ENCODE measurements around the gene PSAP. TPM values are rescaled to one million over a fixed set of nuclear protein-coding genes. Genes with fewer than 3 reads are reported as not detected.

PSAP gene
- polyA plus RNA-seq, 1 donor: 520 TPM

DNA sequence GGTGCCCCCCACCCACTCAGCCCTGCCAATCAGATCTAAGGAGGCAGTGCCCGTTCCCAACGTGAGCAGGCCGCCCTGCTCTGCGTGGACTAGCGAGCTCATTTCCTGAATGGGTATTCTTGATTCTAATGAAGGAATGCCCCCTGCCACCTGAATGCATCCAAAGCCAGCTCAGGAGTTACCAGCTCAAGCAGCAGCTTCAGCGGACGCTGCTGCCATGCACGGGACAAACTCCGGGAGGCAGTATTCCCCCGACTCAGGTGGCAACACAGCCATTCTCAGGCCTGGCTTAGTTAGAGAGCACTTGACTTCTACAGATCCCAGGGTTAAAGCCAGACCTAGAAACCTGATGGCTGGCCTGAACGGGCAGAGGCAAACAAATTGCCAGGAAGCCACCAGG is 25.8 kb downstream of the PSAP start:
- no peak for DNase-seq

DNA sequence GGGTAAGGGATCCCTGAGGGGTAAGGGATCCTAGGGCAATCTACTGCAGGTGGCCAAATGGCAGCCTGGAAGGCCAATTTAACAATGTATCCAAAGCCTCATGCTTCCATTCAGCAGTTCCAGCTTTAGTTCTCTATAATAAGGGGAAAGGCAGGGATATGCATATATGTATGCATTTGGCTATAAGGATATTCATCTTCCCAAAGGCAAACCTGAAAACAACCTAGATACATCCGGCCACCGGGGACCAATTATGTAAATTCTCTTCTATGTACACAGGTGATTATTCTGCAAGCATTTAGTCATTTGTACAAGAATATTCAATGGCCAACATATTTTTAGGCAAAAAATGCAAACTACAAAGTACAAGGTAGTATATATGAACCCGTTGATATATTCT is 26.7 kb downstream of the PSAP start:
- no peak for DNase-seq

DNA sequence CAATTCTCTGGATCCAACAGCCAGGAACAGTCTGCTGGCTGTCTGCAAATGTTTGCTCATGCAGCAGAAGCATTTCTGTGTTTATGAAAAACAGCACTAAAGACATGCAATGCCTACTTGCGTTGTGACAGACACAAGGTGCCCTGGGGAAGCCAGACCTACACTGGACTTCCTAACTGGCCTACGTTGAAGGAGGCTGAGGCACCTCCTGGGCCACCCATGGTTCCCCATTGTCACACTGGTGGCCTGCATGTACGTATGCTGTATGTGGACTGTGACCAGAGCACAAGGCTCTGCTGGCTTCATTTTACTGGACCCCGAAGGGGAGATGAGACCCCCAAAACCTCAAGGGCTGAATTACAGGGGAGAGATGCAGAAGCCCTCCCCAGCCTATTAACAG is 27.7 kb downstream of the PSAP start:
- no peak for DNase-seq

DNA sequence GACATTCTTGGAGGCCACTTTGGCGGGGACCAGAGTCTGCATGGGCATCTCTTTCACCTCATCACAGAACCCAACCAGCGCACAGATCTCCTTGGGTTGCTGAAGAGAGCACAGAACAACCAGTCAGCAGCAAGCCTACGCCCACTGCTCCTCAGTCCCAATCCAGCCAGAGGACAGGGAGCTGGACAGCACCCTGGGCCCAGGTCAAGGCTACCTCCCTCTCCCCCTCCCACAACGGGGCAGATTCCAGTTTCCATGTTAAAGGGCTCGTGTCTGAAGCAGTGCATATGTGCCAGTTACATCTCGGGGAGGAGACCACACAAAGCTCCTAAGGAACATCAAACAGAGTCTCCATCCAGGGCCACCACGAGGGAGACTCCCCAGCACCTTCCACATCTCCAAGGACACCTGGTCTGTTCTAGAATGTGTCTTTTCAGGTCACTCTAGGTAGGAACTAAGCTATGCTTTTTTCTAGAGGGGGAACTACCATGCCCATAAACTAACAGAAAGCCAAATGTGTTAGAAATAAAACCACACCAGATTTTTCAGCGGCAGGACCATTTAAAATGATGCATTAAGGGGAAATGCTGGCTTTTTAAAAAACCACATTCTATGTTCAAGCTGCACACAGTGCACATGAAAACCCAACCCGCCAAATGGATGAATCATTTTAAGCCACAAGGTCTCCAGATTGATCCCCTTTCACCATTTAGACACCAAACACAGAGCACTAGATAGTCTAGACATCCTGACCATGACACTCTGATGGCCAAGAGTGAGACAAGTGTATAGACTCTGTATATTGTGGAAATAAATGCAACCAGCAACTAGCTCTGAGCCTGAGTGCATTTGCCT is 28.9 kb downstream of the PSAP start:
- DNase-seq: no peak

DNA sequence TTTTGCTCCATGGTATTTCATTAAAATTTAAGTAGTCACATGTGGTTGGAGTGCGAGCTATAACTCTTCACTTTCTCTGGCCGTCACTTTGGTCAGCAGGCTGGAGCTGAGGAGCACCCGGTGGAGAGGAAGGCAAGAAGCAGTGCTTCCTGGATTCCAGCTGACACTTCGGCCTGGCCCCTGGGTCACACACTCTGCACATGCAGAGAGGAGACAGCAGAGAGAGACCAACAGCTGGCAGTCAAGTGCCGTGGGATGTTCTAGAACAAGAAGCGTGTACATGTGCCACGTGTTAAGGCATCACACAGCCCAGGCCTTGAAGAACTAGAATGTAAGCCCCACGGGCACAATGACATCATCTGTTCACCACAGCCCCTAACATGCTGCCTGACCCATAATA is 30.1 kb downstream of the PSAP start:
- no peak for DNase-seq

DNA sequence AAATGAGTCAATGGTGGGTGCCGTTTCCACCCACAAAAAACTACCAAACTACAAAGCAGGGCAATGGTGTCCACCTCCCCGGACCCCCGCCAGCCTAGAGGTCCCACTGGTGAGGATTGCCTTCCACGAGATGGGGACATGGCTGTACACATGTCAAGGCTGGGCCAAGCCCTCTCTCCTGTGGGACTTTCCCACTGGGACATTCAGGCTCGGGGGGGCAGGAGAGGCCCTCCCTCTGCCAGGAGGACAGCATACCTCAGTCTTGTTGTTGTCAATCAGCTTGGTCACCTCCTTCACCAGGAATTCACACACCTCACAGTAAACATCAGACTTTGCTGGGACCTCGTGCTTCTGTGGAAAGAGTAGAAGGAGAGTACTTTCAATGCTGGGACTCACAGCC is 31.1 kb downstream of the PSAP start:
- no peak for DNase-seq

DNA sequence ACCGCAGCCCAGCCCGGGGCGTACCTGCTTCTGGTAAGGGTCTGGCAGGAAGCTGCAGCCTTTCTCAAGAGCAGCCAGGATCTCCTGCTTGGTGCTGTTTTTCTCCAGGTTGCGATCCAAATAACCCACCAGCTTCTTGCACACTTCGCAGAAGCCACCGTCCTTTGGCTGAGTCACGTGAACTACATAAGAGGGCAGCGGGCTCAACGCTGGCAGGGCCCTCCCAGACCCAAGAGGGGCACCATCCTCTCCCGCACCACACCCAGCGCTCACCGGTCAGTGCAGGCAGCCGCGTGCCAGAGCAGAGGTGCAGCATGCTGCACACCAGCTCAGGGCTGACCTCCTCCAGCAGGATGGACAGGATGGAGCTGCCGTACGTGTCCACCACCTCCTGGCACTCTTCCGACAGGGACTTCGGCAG is 31.6 kb downstream of the PSAP start:
- DNase-seq: no peak

DNA sequence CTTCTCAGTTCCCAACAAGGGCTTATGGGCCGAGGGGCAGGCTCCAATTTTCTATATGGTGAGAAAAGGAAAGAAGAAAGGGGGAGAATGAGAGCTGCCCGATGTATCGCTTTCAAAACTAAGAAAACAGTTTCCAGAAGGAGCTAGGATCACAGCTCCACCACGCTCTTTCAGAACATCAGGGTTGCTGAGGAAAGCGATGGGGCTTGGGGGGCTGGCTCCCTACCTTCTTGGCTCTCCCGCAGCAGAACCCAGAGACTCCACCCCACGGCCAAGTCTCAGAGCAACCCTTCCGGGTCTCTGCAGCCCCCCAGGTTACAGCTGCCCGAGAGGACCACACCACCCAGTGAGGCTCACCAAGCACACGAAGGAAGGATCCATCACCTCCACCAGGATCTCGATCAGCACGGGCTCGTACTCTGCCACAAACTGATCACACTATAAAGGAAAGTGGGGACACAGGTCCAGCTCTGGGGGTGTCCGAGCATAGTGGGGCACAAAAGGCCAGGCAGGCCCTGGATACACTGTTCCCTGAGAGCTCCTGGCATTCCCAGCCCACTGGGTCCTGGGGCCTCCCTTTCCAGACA is 32.3 kb downstream of the PSAP start:
- no peak for DNase-seq

DNA sequence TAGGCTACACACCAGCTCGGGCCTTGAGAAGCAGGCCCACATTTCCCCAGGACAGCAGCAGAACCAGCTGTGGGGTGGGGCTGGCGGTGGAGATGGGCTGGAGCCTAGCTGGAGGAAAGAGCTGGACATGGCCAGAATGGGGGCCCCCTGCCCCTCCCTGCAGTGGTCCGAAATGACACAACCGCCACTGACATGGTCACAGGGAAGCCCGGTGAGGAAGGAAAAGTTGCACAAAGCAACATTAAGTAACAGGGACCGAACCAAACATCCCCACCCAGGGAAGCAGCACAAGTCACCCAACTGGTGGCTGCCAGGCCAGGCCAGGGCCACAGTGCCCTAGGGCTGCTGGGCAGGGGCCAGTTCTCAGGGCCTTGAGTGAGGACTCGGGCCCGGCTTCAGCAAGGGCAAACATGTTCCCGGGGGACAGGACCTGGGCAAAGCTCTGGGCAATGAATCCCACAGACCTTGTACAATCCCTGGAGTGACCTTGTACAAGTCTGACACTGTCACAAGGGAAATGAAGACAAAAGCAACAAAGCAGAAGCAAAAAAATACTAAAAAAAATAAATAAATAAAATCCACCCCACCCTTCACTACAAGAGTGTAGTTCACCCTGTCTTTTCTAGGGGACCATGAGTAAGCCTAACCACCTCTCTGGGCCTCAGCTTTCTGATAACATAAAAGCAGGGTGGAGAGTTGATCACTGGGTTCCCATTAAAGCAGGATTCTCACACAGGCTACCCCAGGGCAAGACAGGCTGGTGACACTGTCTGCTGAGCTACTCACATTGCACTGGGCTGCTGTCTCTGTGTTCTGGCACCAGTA is 33.0 kb downstream of the PSAP start:
- DNase-seq: no peak

DNA sequence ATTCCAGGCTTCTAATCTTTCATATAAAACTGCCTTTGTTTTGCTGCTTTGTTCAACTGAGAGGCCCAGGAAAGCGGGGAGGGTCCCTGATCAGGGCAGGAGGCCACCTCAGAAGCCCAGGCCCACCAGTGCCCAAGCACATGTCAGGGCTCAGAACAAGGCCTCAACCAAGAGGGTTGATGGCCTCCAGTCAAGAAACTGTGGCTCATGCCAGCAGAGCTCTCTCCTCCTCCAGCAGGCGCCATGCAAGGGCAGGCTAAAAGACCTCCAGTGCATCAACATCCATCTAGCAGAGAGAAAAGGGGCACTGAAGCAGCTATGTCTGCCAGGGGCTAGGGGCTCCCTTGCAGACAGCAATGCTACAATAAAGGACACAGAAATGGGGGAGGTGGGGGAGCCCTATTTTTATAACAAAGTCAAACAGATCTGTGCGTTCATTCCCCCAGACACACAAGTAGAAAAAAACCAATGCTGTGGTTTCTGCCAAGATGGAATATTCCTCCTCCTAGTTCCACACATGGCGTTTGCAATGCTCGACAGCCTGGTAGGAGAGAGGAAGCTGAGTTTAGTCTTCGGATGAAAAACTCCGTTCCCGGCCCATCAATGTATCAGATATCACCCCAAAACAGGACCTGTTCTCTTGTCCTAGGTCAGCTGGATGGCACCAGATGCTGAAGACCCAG is 34.0 kb downstream of the PSAP start:
- DNase-seq: no peak

DNA sequence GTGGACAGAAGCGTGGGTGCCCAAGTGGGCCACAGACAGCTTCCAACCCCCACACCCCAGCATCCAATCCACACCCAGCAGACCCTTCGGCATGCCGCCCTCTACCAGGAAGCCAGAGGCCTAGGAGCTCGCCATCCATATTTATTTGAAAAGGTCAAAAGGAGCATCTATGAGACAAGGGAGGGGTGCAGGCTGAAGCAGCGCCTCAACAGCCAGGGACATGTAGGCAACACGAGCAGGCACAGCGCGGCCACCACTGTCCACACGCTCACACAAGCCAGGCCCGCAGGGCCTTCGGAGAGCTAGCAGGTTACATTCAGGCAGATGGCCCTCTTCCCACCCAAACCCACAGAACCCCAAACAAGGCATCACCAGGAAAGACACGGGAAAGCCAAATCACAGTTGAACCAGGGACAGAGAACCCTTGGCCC is 34.6 kb downstream of the PSAP start:
- DNase-seq: no peak

DNA sequence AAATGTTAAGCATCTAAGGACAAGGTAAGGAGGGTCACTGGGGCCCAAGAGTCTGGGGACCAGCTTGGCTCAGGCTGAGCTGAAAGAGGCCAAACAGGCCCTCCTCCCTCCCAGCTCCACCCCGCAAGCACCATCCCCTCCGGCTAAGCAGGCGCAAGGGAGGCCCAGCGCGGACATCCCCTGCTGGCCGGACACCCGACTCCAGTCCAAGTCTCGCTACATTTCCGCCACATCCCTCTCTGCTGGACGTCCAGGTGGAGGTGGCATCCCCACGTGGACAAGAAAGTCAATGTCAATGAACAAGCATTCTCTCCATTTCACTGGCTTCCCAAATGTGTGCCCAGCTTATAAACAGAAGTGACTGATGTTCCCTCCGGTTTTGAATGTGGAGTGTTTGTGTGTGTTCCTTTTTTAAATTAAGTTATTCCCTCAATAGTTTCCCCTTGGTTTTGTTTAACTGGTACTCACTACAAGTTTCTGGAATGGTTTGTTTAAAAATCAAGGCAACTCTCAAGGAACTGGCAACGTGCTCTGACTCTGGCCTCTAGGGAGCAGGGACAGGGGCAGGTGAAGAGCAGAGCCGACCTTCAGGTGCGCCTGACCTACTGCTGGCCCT is 35.4 kb downstream of the PSAP start:
- DNase-seq: no peak

DNA sequence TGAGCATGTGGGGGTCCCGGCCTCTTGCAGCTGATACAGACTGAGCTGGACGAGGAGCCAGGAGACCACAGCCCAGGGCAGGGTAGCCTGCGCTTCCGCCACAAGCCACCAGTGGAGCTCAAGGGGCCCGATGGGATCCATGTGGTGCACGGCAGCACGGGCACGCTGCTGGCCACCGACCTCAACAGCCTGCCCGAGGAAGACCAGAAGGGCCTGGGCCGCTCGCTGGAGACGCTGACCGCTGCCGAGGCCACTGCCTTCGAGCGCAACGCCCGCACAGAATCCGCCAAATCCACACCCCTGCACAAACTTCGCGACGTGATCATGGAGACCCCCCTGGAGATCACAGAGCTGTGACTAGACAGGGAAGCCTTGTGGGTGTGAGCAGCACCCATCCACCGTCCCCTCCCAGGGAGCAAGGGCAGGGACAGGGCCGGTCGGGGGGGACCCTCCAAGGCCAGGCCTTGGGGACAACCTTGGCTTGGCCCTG is 36.1 kb downstream of the PSAP start:
- no peak for DNase-seq

DNA sequence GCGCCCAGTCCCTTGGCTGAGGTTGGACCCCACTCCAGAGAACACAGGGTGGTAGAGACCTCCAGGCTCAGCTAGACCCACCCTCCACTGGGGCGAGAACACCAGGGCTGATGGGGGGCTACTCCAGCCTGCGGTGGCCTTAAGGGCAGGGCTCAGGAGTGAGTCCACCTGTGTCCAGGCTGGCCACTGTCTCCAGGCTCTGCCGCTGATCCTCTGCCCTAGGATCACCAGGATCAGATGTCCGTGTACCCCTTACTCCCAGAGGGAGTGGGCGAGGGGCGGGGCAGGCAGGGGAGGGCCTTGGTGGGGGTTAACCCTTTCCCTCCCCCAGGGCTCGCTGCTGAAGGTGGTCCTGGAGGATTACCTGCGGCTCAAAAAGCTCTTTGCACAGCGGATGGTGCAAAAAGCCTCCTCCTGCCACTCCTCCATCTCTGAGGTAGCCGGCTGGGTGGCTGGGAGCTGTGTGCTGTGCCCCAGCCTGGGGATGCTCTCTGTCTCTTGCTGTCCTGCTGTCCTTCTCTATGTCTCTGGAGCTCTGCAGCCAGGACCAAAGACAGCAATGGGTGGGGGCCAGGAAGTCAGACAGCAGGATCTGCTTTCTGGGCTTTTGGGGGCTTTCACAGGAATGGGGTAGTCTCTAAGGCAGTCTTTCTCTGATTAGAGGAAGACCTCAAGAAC is 38.0 kb downstream of the PSAP start:
- no peak for DNase-seq

DNA sequence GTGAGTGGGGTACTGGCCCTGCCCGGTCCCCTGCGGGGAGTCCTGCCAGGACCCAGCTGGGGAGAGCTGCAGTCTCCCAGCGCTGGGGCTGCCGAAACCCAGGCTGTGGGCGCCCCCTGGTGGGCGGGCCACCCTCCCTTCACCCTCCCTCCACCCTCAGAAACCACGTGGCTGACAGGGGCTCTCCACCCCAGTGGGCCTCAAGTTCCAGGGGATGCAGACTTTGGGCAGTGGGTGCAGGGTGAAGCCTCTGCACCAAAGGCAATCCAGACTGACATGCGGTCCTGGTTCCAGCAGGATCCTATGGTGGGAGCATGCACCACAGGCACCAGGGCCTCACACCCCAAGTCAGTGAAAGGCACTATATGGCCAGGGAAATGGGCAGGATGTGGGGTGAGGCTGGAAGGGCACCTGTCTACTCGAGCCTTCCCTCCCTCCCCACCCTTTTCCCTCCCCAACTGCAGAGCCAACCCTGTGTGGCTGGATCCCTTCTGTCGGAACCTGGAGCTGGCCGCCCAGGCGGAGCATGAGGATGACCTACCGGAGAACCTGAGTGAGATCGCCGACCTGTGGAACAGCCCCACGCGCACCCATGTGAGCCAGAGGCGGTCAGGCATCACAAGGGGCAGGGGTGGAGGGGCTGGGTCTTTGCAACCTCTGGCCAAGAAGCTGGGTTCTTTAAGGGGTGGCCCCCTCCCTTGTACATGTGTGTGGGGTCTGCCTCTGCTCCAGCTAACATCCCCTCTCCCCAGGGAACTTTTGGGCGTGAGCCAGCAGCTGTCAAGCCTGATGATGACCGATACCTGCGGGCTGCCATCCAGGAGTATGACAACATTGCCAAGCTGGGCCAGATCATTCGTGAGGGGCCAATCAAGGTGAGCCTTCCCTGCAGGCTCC is 38.8 kb downstream of the PSAP start:
- DNase-seq: peak; percentile 43

DNA sequence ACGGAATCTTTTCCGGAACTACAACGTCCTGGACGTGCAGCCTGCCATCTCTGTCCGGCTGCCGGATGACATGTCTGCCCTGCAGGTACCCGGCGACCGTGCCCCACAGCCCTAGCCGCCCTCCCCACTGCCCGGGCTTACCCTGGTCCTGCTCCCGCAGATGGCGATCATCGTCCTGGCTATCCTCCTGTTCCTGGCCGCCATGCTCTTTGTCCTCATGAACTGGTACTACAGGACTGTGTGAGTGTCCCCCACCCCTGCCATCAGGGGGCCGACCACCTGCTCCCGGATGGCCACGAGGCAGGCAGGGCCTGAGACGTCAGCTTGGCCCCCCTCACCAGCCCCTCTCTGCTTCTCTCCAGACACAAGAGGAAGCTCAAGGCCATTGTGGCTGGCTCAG is 39.7 kb downstream of the PSAP start:
- DNase-seq: no peak

DNA sequence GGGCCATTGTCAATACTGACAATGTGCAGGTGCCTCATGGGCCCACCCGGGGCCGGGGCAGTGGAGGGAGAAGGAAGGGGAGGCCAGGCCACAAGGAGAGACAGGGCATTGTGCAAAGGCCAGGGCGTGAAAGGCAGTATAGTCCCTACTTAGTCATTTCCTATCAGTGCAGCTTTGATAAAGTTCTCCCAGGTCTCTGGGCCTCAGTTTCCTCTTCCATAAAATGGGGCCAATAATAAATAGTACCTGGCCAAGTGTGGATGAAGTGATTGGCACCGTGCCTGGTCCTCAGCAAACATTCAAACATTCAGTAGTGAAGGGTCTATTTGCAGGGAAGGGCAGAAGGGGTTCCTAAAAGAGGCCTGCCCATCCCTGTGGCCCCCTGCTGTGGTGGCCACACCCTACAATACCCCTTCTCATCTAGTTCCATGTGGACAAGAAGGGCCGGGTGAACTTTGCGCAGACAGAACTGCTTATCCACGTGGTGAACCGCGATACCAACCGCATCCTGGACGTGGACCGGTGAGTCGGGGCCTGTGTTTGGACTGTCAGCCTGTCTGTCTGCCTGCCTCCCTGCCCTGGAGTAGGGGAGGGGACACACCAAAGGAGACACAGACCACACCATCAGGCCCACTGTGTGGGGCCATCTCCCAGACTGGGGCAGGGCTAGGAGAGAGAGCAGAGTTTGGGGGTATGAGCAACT is 40.9 kb downstream of the PSAP start:
- DNase-seq: no peak

DNA sequence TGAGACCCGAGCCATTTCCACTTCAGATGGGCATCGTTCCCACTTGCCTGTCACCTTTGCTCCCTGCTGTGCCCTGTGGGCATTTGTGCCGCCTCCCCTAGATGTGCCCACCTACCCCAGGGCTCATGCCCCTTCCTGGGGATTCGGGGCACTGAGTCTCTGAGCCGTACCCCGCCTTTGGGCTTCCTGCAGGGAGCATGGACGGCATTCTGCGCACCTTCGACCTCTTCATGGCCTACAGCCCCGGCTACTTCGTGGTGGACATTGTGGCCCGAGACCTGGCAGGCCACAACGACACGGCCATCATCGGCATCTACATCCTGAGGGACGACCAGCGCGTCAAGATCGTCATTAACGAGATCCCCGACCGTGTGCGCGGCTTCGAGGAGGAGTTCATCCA is 41.4 kb downstream of the PSAP start:
- no peak for DNase-seq

DNA sequence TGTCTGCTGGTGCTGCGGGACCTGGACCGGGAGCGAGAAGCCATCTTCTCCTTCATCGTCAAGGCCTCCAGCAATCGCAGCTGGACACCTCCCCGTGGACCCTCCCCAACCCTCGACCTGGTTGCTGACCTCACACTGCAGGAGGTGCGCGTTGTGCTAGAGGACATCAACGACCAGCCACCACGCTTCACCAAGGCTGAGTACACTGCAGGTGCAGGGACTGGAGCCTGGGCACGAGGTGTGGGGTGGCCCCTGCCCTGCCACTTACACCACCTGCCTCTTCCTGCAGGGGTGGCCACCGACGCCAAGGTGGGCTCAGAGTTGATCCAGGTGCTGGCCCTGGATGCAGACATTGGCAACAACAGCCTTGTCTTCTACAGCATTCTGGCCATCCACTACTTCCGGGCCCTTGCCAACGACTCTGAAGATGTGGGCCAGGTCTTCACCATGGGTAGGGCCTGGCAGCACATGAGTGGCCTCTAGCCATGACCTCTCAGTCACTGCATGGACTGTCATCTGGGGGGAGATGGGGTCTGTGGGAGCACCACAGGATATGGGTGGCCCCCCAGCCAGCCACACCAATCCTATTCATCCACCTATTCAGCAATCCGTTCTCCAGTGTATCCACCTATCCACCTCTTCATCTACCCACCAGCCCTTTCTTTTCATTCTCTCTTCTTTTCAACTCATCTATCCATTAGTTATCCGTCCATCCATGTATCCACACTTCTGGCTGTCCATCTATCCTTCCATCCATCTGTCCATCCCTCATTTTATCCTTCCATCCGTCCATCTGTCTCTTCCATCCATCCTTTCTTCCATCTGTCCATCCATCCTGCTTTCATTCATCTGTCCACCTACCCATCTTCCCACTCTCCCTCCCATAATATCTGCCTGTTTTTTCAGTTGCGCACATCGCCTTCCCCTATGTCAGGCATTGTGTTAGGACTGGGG is 43.2 kb downstream of the PSAP start:
- DNase-seq: no peak

Data from hindlimb muscle (tissue), 1 donor.